Stimulated activated CD8-positive, alpha-beta memory T cell treated with anti-CD3 and anti-CD28 coated beads, Interleukin-4, amount 100 ng/mL, for 4 hours (primary cell): ENCODE measurements around the gene LRIF1.
"Not testable (repeated sequence)": the region's sequence is repeated elsewhere in the genome, so short reads cannot be mapped to it uniquely, and the experiment has no call there.

Experiments
- DNase-seq, 2 donors: peaks; one replicate each; pipeline ENCODE4 v3.0.0-alpha.2; 2020; ENCODE audit warnings: low read depth in 2 of 2, low spot score in 1 of 2

Gene LRIF1, protein sequence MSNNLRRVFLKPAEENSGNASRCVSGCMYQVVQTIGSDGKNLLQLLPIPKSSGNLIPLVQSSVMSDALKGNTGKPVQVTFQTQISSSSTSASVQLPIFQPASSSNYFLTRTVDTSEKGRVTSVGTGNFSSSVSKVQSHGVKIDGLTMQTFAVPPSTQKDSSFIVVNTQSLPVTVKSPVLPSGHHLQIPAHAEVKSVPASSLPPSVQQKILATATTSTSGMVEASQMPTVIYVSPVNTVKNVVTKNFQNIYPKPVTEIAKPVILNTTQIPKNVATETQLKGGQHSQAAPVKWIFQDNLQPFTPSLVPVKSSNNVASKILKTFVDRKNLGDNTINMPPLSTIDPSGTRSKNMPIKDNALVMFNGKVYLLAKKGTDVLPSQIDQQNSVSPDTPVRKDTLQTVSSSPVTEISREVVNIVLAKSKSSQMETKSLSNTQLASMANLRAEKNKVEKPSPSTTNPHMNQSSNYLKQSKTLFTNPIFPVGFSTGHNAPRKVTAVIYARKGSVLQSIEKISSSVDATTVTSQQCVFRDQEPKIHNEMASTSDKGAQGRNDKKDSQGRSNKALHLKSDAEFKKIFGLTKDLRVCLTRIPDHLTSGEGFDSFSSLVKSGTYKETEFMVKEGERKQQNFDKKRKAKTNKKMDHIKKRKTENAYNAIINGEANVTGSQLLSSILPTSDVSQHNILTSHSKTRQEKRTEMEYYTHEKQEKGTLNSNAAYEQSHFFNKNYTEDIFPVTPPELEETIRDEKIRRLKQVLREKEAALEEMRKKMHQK

DNA sequence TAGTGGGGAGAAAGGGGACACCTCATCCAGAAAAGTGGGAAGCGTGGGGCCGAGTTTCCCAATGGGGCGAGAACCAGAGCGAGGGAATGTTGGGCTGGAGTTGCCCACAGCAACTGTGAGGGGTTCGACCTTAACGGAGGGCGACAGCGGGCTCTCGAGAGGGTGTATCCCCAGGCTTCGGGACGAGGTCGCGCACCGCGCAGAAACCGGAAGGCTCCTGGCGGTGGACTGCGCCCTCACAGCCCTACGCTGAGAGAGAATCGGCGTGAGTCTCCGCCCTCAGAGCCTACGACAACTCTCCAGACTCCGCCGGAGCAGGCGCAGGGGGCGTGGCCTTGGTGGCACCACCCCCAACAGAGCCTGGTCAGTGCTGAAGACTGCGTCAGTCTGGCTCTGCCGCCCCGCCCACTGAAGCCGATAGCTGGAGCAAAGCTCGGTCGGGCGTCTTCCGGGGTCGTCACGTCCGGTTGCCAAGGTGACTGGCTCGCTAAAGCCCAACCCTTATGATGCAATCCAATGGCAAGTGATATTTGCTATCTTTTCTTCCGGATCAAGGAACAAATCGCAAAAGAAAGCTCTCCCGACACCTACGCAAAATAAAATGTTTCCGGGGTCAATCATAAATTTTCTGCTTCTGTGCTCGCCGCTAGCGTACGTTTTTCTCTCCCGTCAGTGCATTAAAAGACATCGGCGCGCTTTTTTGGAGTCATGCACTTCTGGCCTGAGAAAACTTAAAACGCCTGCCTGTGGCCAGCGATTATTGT lies at the start of gene LRIF1:
LRIF1 (minus strand) TSS at position 232 of the 764 bp plus-strand sequence. CDS start 234 bp downstream, outside the sequence.
- peak; percentile 99 to 100 for DNase-seq

DNA sequence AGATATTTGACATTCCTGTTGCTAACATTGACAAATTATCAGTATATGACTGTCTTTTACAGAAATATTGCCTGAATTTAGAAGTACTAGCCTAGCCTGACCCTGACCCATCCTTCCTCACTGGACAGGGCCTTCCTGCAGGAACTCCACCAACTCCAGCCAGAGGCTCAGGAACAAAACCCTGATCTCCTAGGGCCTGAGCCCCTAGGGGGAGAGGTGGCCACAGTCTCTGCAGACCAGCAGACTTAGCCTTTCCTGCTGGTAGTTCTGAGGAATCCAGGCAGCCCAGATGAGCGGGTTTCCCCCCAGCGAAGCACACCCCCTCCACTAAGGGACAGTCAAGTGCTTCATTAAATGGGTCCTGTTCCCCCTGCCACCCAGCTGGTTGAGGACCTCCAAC lies 44.3 kb upstream of the LRIF1 start:
- DNase-seq, result no peak

DNA sequence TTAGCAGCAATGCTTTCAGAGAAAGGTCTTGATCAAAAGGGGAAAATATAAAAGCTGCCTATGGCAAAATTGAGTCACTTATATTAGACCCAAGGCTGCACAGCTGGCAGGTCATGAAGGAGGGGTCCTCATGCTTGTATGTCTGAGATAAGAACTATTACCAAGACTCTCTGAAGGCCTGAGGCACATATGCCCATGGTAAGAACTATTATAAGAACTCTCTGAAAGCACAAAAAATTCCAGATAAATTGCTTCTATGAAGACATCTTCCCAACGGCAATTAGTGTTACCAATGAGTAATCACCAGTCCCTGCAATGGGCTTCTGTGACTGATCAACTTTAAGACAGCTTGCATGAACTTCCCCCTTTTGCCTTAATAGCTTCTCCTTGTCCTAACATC lies 42.8 kb upstream of the LRIF1 start:
- DNase-seq, result no peak

DNA sequence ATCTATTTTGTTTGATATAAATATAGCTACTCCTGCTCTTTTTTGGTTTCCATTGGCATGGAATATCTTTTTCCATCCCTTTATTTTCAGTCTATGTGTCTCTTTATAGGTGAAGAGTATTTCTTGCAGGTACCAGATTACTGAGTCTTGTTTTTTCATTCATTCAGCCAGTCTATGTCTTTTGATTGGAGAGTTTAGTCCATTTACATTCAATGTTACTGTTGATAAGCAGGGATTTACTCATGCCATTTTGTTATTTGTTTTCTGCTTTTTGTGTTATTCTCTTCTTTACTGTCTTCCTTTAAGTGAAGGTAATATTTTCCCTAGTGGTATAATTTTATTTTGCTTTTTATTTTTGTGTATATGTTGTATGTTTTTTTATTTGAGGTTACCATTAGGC lies 35.9 kb upstream of the LRIF1 start:
- DNase-seq, result not testable (repeated sequence)

DNA sequence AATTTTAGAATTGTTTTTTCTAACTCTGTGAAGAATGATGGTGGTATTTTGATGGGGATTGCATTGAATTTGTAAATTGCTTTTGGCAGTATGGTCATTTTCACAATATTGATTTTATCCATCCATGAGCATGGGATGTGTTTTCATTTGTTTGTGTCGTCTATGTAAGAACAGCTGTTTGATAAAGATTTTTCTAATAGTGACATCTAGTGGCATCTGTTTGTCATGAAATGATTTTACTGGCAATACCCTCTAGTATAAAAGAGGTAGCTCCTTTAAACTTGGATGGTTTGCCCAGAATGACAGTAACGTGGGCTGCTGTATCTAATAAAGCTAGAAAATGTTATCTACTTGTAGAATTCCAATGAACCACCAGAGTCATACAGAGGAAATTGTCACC lies 28.6 kb upstream of the LRIF1 start:
- not testable (repeated sequence) for DNase-seq

DNA sequence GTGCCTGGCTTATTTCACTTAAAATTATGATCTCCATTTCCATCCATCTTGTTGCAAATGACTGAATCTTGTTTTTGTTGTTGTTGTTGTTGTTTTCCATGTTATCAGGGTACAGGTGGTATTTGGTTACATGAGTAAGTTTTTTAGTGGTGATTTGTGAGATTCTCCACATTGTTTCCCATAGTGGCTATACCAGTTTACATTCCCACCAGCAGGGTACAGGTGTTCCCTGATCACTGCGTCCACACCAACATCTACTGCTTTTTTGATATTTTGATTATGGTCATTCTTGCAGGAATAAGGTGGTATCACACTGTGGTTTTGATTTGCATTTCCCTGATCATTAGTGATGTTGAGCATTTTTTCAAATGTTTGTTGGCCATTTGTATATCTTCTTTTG lies 27.6 kb upstream of the LRIF1 start:
- not testable (repeated sequence) for DNase-seq

DNA sequence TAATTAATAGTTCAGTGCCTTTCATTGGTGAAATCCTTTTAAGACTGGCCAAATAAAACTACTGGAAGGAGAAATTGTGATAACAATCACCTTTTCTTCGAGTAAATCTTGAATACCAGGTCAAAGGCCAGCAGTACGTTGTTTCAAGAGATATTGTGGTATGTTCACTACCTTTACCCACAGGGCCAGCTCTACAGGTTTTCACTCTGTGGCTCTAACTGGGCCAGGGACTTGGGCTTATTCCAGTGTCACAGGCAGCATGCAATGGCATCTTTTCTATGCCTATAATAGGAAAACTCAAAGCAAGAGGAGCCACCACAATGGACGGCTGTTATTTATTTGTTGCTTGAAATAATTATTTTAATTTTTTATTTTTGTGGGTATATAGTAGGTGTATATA lies 26.8 kb upstream of the LRIF1 start:
- DNase-seq, result no peak

DNA sequence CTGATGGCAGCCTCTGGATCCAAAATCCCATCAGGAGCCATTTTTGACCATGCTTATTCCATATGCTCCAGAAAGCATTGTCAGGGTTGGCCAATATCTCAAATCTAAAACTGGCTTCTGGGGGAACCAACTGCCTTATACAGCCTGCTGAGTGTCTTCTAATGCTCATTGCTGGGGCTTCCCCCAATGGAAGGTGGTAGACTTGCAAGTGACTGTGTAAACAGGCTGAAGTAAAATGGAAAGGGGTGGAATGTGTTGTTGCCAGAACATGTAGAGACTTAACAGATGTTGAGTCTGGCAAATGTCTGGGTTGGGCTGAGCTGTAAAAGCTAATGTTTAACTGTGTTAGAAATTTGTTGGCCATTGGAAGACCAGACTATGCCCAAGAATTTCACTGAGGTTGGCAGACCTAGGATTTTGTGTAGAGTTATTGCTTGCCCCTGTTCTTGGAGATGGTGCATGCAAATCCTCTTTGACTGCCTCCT lies 22.7 kb upstream of the LRIF1 start:
- DNase-seq, result no peak

DNA sequence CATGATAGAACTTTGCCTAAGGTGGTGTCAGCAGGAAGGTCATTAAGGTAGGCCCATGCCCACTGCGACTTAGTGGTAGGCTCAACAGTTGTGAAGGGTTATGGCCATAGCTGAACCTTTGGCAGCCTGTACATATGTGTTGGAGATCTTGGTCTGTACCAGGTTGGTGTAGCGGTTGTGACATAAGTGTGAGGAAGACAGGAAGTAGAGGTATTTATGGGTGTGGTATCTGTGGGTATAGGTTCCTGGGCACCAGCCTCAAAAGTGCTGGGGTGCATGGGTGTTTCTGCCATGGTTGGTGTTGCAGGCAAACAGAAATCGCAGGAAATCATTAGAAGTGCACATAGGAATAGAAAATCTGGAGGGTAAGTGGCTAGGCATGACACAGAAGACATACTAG lies 18.6 kb upstream of the LRIF1 start:
- DNase-seq, result no peak

DNA sequence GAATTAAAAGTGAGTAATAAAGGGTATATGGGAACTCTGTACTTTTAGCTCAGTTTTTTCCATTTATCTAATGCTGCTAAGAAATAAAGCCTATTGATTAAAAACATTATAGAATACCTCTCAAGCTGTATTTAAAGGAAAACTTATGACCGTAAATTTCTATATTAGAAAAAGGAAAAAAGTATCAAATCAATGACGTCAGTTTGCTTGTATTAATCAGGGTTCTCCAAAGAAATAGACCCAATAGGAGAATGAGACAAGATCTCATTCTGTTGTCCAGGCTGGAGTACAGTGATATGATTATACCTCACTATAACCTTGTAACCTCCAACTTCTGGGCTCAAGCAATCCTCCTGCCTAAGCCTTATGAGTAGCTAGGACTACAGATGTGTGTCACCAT lies 15.4 kb upstream of the LRIF1 start:
- DNase-seq, result no peak

DNA sequence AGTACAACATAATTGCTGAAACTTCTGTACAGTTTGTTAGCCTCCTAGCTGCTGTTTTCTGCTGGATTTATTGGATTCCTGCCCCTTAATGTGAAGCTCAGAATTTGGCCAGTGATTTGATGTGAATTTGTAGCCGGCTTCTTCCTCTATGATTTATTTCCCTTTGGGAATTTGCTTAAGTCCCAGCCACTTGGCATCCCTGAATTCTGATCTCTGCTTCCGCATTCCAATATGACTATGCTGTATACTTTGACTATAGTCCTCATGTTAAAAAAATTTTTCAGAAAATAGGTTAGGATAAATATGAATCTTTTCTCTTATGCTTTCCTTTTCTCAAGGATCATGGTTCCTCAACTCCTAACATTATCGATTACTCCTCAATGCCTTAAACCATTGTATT lies 12.4 kb upstream of the LRIF1 start:
- no peak for DNase-seq

DNA sequence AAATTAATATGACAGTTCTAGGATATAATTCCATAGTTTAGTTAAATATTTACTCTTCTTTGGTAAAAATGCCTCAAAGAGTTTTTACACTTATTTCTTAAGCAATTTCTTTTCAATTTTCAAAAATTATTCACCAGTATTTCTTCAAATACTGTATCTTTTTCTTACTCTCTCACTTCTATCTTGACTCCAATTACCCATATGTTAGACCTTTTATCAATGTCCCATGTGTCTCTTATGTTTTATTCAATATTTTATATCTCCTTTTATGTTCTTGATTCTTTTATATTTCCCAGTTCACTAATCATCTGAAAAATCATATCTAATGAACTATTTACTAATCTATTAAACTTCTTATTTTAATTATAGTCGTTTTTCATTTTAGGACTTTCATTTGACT lies 11.5 kb upstream of the LRIF1 start:
- no peak for DNase-seq

DNA sequence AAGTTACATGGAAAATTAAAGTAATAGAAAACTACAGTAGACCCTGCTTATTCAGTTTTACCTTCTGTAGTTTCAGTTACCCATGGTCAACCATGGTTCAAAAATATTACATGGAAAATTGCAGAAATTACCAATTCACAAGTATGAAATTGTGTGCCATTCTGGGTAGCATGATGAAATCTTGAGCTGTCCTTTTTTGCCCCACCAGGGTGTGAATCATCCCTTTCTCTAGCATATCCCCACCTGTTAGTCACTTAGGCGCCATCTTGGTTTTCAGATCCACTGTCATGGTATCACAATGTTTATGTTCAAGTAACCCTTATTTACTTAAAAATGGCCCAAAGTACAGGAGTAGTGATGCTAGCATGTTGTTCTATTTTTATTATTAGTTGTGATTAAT lies 3.5 kb upstream of the LRIF1 start:
- DNase-seq, result no peak

DNA sequence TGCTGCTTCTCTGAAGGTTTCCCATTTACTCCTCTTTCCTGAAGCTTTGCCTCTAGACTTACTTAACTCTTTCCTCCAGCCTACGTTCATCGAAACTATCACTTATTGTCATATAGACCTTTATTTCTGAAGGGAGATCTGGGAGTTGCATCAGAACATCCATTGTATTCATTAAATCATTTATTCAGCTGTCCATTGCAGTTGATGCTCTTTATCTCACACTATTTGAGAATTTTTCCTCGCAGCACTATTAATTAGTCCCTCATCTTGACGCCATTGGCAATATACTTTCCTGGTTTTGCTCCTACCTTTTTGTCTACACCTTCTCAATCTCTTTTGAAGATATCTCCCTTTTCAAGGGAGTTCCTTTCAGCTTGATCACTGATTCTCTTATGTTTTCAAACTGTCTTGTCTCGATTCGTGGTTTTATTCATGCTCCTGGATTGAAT lies 757 bp upstream of the LRIF1 start:
- no peak for DNase-seq

DNA sequence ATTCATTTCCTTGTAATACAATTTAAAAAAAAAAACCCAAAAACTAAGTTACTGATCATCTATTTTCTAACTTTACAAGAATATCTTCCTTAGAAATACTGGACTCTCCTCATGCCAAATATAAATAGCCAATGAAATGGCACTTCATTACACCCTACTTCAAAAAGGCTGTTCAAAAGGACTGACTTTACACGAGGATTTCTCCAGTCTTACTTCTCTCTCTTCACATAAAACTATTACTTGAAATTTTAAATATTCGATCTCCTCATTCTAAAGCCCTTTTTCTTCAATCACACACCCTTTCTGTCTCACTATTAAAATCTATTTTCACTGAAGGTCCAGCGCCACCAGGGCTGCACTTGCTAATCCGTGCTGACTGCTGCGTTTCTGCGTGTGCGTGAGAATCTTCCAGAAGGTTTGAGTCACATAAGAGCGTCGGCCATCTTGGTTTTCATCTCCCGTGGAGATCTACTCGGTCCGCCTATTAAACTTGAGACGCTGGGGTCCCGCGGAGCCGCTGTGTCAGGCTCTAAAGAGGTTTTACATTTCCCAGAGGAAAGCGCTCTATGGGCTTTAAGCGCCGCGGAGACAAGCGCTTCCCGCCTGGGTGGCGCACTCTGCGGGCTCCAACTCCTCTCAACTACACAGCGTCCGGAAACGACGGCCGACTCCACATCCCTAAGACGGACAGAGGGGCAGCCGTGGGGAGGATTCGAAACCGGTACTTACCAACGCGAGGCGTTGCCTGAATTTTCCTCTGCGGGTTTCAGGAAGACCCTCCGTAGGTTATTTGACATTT lies 631 bp downstream of the LRIF1 start:
- peak; percentile 19 to 26 for DNase-seq

DNA sequence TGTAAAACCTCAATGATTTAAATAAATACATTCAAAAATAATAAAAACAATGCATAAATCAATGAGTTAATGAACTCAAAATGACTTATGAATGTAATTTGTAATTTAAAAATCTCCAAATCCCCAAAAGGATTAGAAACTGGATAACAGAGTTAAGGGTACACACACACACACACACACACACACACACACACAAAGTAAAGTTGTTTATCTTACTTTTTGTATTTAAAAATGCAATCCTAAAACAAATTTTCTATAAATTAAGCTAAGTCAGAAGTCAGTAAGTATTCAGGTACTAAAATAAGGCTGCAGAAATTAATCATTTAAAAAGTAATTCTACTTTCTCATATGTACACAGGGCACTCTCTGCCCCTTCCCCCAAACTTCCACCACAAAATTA lies 1.8 kb downstream of the LRIF1 start:
- DNase-seq, result no peak

DNA sequence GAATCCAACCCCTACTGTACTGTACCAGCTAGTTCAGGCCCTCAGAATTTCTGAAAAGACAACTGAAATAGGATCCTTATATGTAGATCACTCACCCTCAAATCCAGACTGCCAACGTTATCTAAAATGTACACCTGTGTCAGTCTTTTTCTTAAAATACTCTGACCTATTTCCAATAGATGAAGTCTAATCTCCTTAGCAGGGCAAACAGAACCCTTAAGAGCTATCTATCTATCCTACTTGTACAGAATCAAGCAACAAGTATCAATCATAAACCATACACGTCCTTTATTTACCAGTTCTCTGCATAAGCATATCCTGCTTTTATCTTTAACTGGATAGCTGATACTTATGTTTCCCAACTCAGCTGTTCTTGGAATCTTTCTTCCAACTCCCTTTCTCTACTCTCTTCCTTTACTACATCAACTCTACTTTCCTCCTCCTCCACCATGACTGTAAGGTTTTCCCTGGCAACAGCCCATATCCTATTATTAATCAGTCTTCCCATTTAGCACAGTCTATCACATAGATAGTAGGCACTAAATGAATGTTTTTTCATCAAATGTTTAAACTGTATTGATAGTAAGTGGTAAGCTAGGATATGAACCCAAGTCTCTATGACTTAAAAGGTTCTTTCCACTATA lies 2.8 kb downstream of the LRIF1 start:
- DNase-seq, result no peak

DNA sequence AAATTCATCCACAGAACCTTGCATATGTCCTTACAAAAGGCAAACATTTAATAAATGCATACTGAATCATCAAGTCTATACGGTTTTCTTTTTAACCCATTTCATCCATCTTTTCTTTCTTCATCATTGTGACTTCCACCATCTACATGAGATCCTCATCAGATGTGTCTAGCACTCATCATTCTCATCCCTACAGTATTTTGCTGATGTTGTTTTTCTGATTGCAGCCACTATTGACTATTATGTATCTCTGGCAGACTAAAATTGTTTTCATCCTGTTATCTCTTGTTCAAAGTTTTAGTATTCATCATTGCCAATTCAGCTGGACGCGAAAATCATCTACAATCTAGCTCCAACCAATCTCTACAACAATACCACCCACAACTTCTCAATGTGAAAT lies 5.9 kb downstream of the LRIF1 start:
- DNase-seq, result no peak

DNA sequence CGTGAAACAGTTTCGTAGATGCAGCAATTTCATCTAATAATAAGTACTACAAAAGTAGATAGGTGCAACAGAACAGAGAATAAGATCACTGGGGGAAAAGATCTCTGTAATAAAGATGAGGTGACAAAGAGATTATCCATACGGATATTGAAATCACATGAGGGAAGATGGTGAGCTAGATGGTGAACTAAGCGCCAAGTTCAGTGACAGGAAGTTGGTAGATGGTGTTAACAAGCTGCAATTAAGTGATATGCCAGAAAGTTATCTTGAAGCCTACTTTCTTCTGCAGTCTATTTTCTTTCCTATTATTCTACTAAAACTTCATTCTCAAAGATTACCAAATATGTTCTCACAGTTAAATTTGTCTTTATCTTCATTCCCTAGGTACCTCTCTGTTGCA lies 7.1 kb downstream of the LRIF1 start:
- no peak for DNase-seq

DNA sequence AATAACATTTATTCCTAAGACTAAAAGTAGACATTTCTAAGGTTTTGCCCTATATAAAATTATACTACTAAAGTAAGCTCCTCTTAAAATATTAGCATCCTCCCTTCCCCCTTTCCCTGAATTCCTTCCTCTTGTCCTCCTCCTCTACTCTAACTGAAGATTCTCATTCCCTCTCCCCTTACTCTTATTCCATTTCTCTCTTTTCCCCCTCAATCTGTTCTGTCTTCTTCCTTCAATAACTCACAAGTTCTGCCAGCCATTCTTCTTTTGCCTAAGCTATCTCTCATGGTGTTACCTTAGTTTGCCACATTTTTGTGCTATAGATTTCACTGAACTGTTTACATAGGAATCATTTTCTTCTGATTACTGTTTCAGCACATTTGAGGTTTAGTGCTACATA lies 10.7 kb downstream of the LRIF1 start:
- no peak for DNase-seq
